Mesenchymal stem cell (in vitro differentiated cells and primary cell): ENCODE data around the gene ABTB2.

Source experiments
- DNase-seq: peaks from one replicate; pipeline ENCODE4 v3.0.0-alpha.2; 2013
- H2AFZ ChIP-seq: one replicate; pipeline ENCODE4 v1.6.1; 2013; ENCODE audit warnings: low read depth, mild to moderate bottlenecking, control low read depth, inconsistent platforms, low read length, moderate library complexity
- H2AK5ac ChIP-seq: 2 replicates; pipeline ENCODE4 v1.6.1; 2013; ENCODE audit warnings: low read length, moderate library complexity, mild to moderate bottlenecking, inconsistent platforms; ENCODE audit not compliant: severe bottlenecking
- H2BK120ac ChIP-seq: one replicate; pipeline ENCODE4 v1.6.1; 2013; ENCODE audit warnings: low read depth, mild to moderate bottlenecking, inconsistent platforms, low read length, moderate library complexity
- H2BK12ac ChIP-seq, 2 experiments: one replicate each; pipeline ENCODE4 v1.6.1; 2013; ENCODE audit warnings: inconsistent platforms in 2 of 2, low read length in 2 of 2, mild to moderate bottlenecking in 2 of 2, moderate library complexity in 2 of 2, control low read depth in 1 of 2
- H2BK15ac ChIP-seq: one replicate; pipeline ENCODE4 v1.6.1; 2013; ENCODE audit warnings: mild to moderate bottlenecking, low read depth, inconsistent platforms; ENCODE audit not compliant: poor library complexity, severe bottlenecking
- H2BK5ac ChIP-seq: 2 replicates; pipeline ENCODE4 v1.6.1; 2013; ENCODE audit warnings: low read depth, mild to moderate bottlenecking, low read length, control low read depth, inconsistent platforms; ENCODE audit not compliant: poor library complexity, severe bottlenecking
- H3K14ac ChIP-seq, 2 experiments: one replicate each; pipeline ENCODE4 v1.6.1; 2013; ENCODE audit warnings: inconsistent platforms in 2 of 2, low read length in 2 of 2, control low read depth in 1 of 2, mild to moderate bottlenecking in 1 of 2, moderate library complexity in 1 of 2
- H3K18ac ChIP-seq, 2 experiments: one replicate each; pipeline ENCODE4 v1.6.1; 2013; ENCODE audit warnings: inconsistent platforms in 2 of 2, low read length in 2 of 2, control low read depth in 1 of 2, low read depth in 1 of 2, mild to moderate bottlenecking in 1 of 2
- H3K23ac ChIP-seq, 2 experiments: one replicate each; pipeline ENCODE4 v1.6.1; 2013; ENCODE audit warnings: inconsistent platforms in 2 of 2, low read length in 2 of 2, mild to moderate bottlenecking in 2 of 2, moderate library complexity in 2 of 2, control low read depth in 1 of 2
- H3K27ac ChIP-seq: 2 replicates; pipeline ENCODE4 v1.5.1; 2013; ENCODE audit warnings: mild to moderate bottlenecking, moderate library complexity, low read length, control low read depth, inconsistent platforms; ENCODE audit not compliant: poor library complexity, severe bottlenecking
- H3K27me3 ChIP-seq, 2 experiments: 2 replicates each; pipeline versions ENCODE4 v1.6.1 to v1.7.0; 2013; ENCODE audit warnings: low read length in 2 of 2, mild to moderate bottlenecking in 2 of 2, moderate library complexity in 2 of 2, control low read depth in 1 of 2, inconsistent platforms in 1 of 2; ENCODE audit not compliant: control insufficient read depth in 1 of 2, insufficient read depth in 1 of 2
- H3K36me3 ChIP-seq, 2 experiments: 2 replicates each; pipeline versions ENCODE4 v1.6.1 to v1.7.0; 2013; ENCODE audit warnings: low read length in 2 of 2, control low read depth in 1 of 2, inconsistent platforms in 1 of 2, low read depth in 1 of 2, mild to moderate bottlenecking in 1 of 2; ENCODE audit not compliant: insufficient read depth in 2 of 2, control insufficient read depth in 1 of 2
- H3K4ac ChIP-seq, 2 experiments: one replicate each; pipeline ENCODE4 v1.6.1; 2013; ENCODE audit warnings: inconsistent platforms in 2 of 2, low read length in 2 of 2, mild to moderate bottlenecking in 2 of 2, moderate library complexity in 2 of 2, control low read depth in 1 of 2, low read depth in 1 of 2
- H3K4me1 ChIP-seq: 2 replicates; pipeline ENCODE4 v1.6.1; 2013; ENCODE audit warnings: low read depth, low read length, control low read depth; ENCODE audit not compliant: control insufficient read depth, insufficient read depth
- H3K4me2 ChIP-seq: 2 replicates; pipeline ENCODE4 v1.6.1; 2013; ENCODE audit warnings: low read length, mild to moderate bottlenecking, inconsistent platforms; ENCODE audit not compliant: poor library complexity, severe bottlenecking
- H3K4me3 ChIP-seq, 2 experiments: 2 replicates each; pipeline versions ENCODE4 v1.5.1 to v1.7.0; 2013; ENCODE audit warnings: low read length in 2 of 2, mild to moderate bottlenecking in 2 of 2, control low read depth in 1 of 2, low read depth in 1 of 2; ENCODE audit not compliant: insufficient read depth in 1 of 2
- H3K79me1 ChIP-seq: replicated peaks from 2 replicates; pipeline ENCODE4 v1.6.1; 2013; ENCODE audit warnings: mild to moderate bottlenecking, control low read depth, low read length, inconsistent platforms; ENCODE audit not compliant: poor library complexity, severe bottlenecking
- H3K9ac ChIP-seq: 2 replicates; pipeline ENCODE4 v1.7.0; 2013; ENCODE audit warnings: mild to moderate bottlenecking, low read length, moderate library complexity
- H3K9me3 ChIP-seq: 2 replicates; pipeline ENCODE4 v1.7.0; 2013; ENCODE audit warnings: mild to moderate bottlenecking, low read length; ENCODE audit not compliant: control insufficient read depth
- H4K8ac ChIP-seq: one replicate; pipeline ENCODE4 v1.6.1; 2013; ENCODE audit warnings: inconsistent platforms, mild to moderate bottlenecking, low read length, moderate library complexity
- H4K91ac ChIP-seq: one replicate; pipeline ENCODE4 v1.6.1; 2013; ENCODE audit warnings: mild to moderate bottlenecking, low read length, inconsistent platforms
- WGBS: methylation state at CpG from one replicate; pipeline ENCODE4 v1.1.7; 2013; ENCODE audit warnings: mixed read lengths; 5-methylcytosine and 5-hydroxymethylcytosine counted together

The ABTB2 gene

GRCh38 chr11:34165786-34166555 is 191.8 kb downstream of the ABTB2 start:
- Histone ChIP-seq H4K91ac (no peak overlapping the region), H4K8ac (no peak overlapping the region), H3K4me2 (no peak overlapping the region), H3K36me3 (peaks cover 0 to 83% of the 10 kb centered on the region in 2 experiments), H3K79me1 (peaks cover 6% of the 10 kb centered on the region), H3K4me3 (no peak overlapping the region), H3K14ac (no peak overlapping the region), H2BK15ac (no peak overlapping the region), H3K9ac (no peak overlapping the region), H3K23ac (no peak overlapping the region), H2BK12ac (no peak overlapping the region), H3K27ac (no peak overlapping the region), H3K9me3 (no peaks in the 10 kb centered on the region), H3K18ac (no peak overlapping the region), H2BK120ac (no peak overlapping the region), H2AK5ac (no peak overlapping the region), H3K4ac (no peak overlapping the region), H2BK5ac (no peak overlapping the region), H3K27me3 (peaks cover 0 to 14% of the 10 kb centered on the region in 2 experiments), H3K4me1 (peaks cover 10% of the 10 kb centered on the region), H2AFZ (no peak overlapping the region)
- 85% methylated on average over 12 of the region's 12 CpGs for WGBS
- no peak for DNase-seq

GRCh38 chr11:34165121-34165520 is 192.7 kb downstream of the ABTB2 start:
- Histone ChIP-seq H2BK15ac (no peak overlapping the region), H3K4me1 (peaks cover 10% of the 10 kb centered on the region), H3K9ac (no peak overlapping the region), H3K4me3 (no peak overlapping the region), H2AK5ac (no peak overlapping the region), H3K14ac (peak overlapping the region in 1 of 2 experiments; percentile 22), H3K23ac (no peak overlapping the region), H2BK12ac (no peak overlapping the region), H2BK120ac (no peak overlapping the region), H4K8ac (no peak overlapping the region), H3K4me2 (no peak overlapping the region), H4K91ac (no peak overlapping the region), H3K79me1 (peaks cover 10% of the 10 kb centered on the region), H3K27ac (no peak overlapping the region), H2AFZ (no peak overlapping the region), H3K9me3 (no peaks in the 10 kb centered on the region), H3K4ac (no peak overlapping the region), H3K36me3 (peaks cover 1 to 86% of the 10 kb centered on the region in 2 experiments), H3K27me3 (peaks cover 0 to 9% of the 10 kb centered on the region in 2 experiments), H2BK5ac (no peak overlapping the region), H3K18ac (no peak overlapping the region)
- no peak for DNase-seq
- 90% methylated on average over 13 of the region's 13 CpGs for WGBS

GRCh38 chr11:34162856-34163255 is 195.0 kb downstream of the ABTB2 start:
- Histone ChIP-seq H2AFZ (no peak overlapping the region), H3K4me3 (no peak overlapping the region), H3K4me1 (peaks cover 10% of the 10 kb centered on the region), H3K4ac (no peak overlapping the region), H2BK120ac (no peak overlapping the region), H3K23ac (no peak overlapping the region), H2BK12ac (no peak overlapping the region), H2AK5ac (no peak overlapping the region), H3K18ac (no peak overlapping the region), H2BK15ac (no peak overlapping the region), H3K14ac (no peak overlapping the region), H3K79me1 (peaks cover 8% of the 10 kb centered on the region), H4K91ac (no peak overlapping the region), H3K9me3 (no peaks in the 10 kb centered on the region), H3K9ac (no peak overlapping the region), H4K8ac (no peak overlapping the region), H3K4me2 (no peak overlapping the region), H3K27ac (no peak overlapping the region), H3K36me3 (peaks cover 14 to 91% of the 10 kb centered on the region in 2 experiments), H3K27me3 (peaks cover 0 to 3% of the 10 kb centered on the region in 2 experiments), H2BK5ac (no peak overlapping the region)
- no peak for DNase-seq
- WGBS, result 96% methylated on average over 7 of the region's 7 CpGs

- DNase-seq, result no peak
- no peak overlapping the region for H3K9ac ChIP-seq
- H2BK12ac ChIP-seq, result no peak overlapping the region
- H3K36me3 ChIP-seq, result peaks cover 14 to 90% of the 10 kb centered on the region in 2 experiments
- peaks cover 0 to 3% of the 10 kb centered on the region in 2 experiments for H3K27me3 ChIP-seq
- no peak overlapping the region for H3K4me3 ChIP-seq
- no peak overlapping the region for H2BK120ac ChIP-seq
- H4K91ac ChIP-seq, result no peak overlapping the region
- no peak overlapping the region for H2AK5ac ChIP-seq
- peaks cover 8% of the 10 kb centered on the region for H3K79me1 ChIP-seq
- H3K18ac ChIP-seq, result no peak overlapping the region
- no peak overlapping the region for H3K23ac ChIP-seq
- no peak overlapping the region for H3K4me2 ChIP-seq
- 98% methylated on average over 17 of the region's 17 CpGs for WGBS
- H3K14ac ChIP-seq, result peak overlapping the region in 1 of 2 experiments; percentile 77
- no peaks in the 10 kb centered on the region for H3K9me3 ChIP-seq
- no peak overlapping the region for H2BK5ac ChIP-seq
- no peak overlapping the region for H3K27ac ChIP-seq
- H3K4ac ChIP-seq, result no peak overlapping the region
- no peak overlapping the region for H4K8ac ChIP-seq
- H2AFZ ChIP-seq, result no peak overlapping the region
- no peak overlapping the region for H2BK15ac ChIP-seq
- H3K4me1 ChIP-seq, result peaks cover 10% of the 10 kb centered on the region
Measured at GRCh38 chr11:34162493-34162820, 195.4 kb downstream of the ABTB2 start.
